Osteoblast (primary cell): Measurements from ENCODE around the gene PPT2. TPM values are rescaled to one million over a fixed set of nuclear protein-coding genes. Genes with fewer than 3 reads are reported as not detected.
"Not testable (repeated sequence)": the region's sequence is repeated elsewhere in the genome, so short reads cannot be mapped to it uniquely, and the experiment has no call there.

Source experiments
- DNase-seq: peaks from one replicate; pipeline ENCODE4 v3.0.0; 2011; ENCODE audit warnings: low spot score, mixed read lengths; ENCODE audit not compliant: insufficient read length; ENCODE audit errors: missing footprints
- H2AFZ ChIP-seq: 2 replicates; pipeline ENCODE4 v1.6.0; 2011; ENCODE audit warnings: mild to moderate bottlenecking, low read length
- H3K27ac ChIP-seq: 2 replicates; pipeline ENCODE4 v1.5.1; 2011; ENCODE audit warnings: mild to moderate bottlenecking, low read depth, low read length, moderate library complexity
- H3K27me3 ChIP-seq: 2 replicates; pipeline ENCODE4 v1.6.0; 2012; ENCODE audit warnings: mild to moderate bottlenecking, control low read depth, inconsistent platforms, low read length, moderate library complexity; ENCODE audit not compliant: insufficient read depth
- H3K36me3 ChIP-seq: 2 replicates; pipeline ENCODE4 v1.5.1; 2011; ENCODE audit warnings: mild to moderate bottlenecking, low read length, control low read depth, moderate library complexity; ENCODE audit not compliant: insufficient read depth
- H3K4me1 ChIP-seq: 2 replicates; pipeline ENCODE4 v1.5.1; 2011; ENCODE audit warnings: mild to moderate bottlenecking, low read length, control low read depth, moderate library complexity; ENCODE audit not compliant: insufficient read depth
- H3K4me2 ChIP-seq: 2 replicates; pipeline ENCODE4 v1.6.0; 2011; ENCODE audit warnings: mild to moderate bottlenecking, low read length; ENCODE audit not compliant: insufficient read depth
- H3K4me3 ChIP-seq: fragments of 200-600 bp; sonication (generic); 3 replicates; pipeline ENCODE4 v1.5.1; 2012; ENCODE audit warnings: mild to moderate bottlenecking, low read length, inconsistent platforms; ENCODE audit not compliant: insufficient read depth
- H3K79me2 ChIP-seq: 2 replicates; pipeline ENCODE4 v1.6.0; 2012; ENCODE audit warnings: mild to moderate bottlenecking, low read length, control low read depth, inconsistent platforms; ENCODE audit not compliant: insufficient read depth
- H3K9me3 ChIP-seq: 2 replicates; pipeline ENCODE4 v1.5.1; 2011; ENCODE audit warnings: low read depth, low read length, control low read depth
- H4K20me1 ChIP-seq: 2 replicates; pipeline ENCODE4 v1.6.0; 2012; ENCODE audit warnings: mild to moderate bottlenecking, low read length, control low read depth; ENCODE audit not compliant: insufficient read depth
- CTCF ChIP-seq: IDR thresholded peaks from 2 replicates; pipeline ENCODE4 v1.5.1; 2011; ENCODE audit warnings: mild to moderate bottlenecking, low read depth, low read length, moderate library complexity; ENCODE audit errors: extremely low read depth
- total RNA-seq: library from RNA; depleted of rRNA; stranded (reverse); fragments of >200 nt; gene quantifications from 2 replicates; pipeline ENCODE4 v1.2.3, GENCODE V29; 2012

Gene PPT2
- total RNA-seq, 1 donor, result 8.3 TPM

GRCh38 chr6:32184084-32184640 is 30.2 kb downstream of the PPT2 start, which contains the start of gene AGER:
AGER (minus strand) TSS chr6:32184253; CDS start chr6:32184222, 31 bp downstream.
- Histone ChIP-seq H3K9me3 (no peaks in the 10 kb centered on the region), H3K27me3 (no peaks in the 10 kb centered on the region), H2AFZ (no peak within 1 kb of the TSS), H3K4me2 (no peak within 1 kb of the TSS), H3K4me3 (no peak within 1 kb of the TSS), H3K36me3 (peaks cover 54% of the 10 kb centered on the region), H3K27ac (peak within 1 kb of the TSS; percentile 51), H4K20me1 (no peaks in the 10 kb centered on the region), H3K79me2 (peaks cover 17% of the 10 kb centered on the region), H3K4me1 (peaks cover 2% of the 10 kb centered on the region)
- DNase-seq, result peak; percentile 34
- TF ChIP-seq CTCF, result no peak

DNA sequence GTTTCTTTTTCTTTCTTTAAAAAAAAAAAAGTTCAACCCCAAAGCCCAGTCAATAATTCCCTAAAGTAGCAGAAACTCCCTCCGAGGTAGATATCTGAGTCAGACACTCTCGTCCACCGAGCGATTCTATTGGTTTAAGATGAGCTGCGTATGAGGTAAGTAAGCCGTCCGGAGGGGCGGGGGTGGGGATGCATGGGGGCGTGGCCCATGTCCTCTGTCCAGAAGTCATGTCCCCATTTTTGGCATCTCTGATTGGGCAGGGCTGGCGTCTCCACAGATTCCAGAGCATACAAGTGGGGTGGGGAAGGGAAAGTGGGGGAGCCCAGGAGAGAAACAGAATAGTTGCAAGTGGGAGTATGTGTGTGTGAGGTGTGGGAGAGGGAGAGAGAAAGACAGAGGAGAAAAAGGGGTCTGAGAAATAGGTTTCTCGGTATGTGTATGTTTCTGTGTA is 31.8 kb downstream of the PPT2 start:
- not testable (repeated sequence) for H3K4me3 ChIP-seq, H3K27me3 ChIP-seq, H3K9me3 ChIP-seq, H2AFZ ChIP-seq, H3K4me1 ChIP-seq, H3K4me2 ChIP-seq, H4K20me1 ChIP-seq
- DNase-seq, result peak; percentile 95
- H3K36me3 ChIP-seq, result peaks cover 45% of the 10 kb centered on the region
- H3K27ac ChIP-seq, result peak overlapping the region; percentile 51
- H3K79me2 ChIP-seq, result peaks cover 21% of the 10 kb centered on the region

GRCh38 chr6:32186151-32186840 is 32.4 kb downstream of the PPT2 start:
- H3K27me3 ChIP-seq, result not testable (repeated sequence)

GRCh38 chr6:32187009-32187709 is 33.2 kb downstream of the PPT2 start:
- H3K9me3 ChIP-seq, result no peaks in the 10 kb centered on the region
- peaks cover 21% of the 10 kb centered on the region for H3K79me2 ChIP-seq
- H4K20me1 ChIP-seq, result no peaks in the 10 kb centered on the region
- peak; percentile 15 for DNase-seq
- no peak for TF ChIP-seq CTCF
- no peak overlapping the region for H3K4me3 ChIP-seq
- H3K4me2 ChIP-seq, result no peak overlapping the region
- H3K27me3 ChIP-seq, result no peaks in the 10 kb centered on the region
- peaks cover 5% of the 10 kb centered on the region for H3K4me1 ChIP-seq
- H3K36me3 ChIP-seq, result peaks cover 40% of the 10 kb centered on the region
- H3K27ac ChIP-seq, result peak overlapping the region; percentile 51
- H2AFZ ChIP-seq, result no peak overlapping the region

More at GRCh38 chr6:32186151-32186840, 32.4 kb downstream of the PPT2 start:
- H3K4me3 ChIP-seq, H3K4me1 ChIP-seq, H3K9me3 ChIP-seq, DNase-seq, H4K20me1 ChIP-seq, H3K4me2 ChIP-seq, H2AFZ ChIP-seq: not testable (repeated sequence)
- peaks cover 21% of the 10 kb centered on the region for H3K79me2 ChIP-seq
- H3K36me3 ChIP-seq, result peaks cover 40% of the 10 kb centered on the region
- H3K27ac ChIP-seq, result peak overlapping the region; percentile 51

DNA sequence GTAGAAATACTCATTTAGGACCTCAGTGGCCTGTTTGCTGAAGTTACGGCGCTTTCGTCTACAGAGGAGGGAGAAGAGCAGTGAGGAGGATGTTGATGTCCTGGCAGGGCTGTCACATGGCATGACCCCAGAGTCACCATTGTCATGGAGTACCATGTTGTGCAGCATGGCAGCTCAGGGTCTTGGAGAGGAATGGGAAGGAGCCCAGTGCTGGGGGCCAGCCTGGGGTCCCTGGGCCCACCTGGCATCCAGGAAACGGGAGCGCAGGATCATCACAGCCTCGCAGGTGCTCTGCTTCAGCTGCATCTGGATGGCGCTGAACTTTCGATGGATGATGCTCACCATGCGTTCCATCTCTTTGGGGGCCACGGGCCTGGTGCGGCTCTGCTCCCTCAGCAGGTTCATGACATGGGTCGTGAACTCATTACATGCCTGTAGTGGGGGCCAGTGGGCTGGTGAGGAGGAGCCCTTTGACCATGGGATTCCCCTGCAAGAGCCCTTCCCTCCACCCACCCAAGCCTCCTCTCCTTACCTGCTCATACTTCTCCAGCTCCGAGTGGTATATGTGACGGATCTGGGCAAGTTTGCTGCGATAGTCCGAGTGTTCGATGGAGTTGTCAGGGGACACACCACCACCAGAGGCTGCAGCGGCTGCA is 33.9 kb downstream of the PPT2 start:
- Histone ChIP-seq H3K79me2 (peaks cover 21% of the 10 kb centered on the region), H3K4me3 (peak overlapping the region; percentile 80), H3K4me1 (peaks cover 10% of the 10 kb centered on the region), H3K36me3 (peaks cover 34% of the 10 kb centered on the region), H3K4me2 (peak overlapping the region; percentile 78)
- peak; percentile 62 for DNase-seq
- H2AFZ ChIP-seq, H4K20me1 ChIP-seq, H3K9me3 ChIP-seq, H3K27me3 ChIP-seq, H3K27ac ChIP-seq: not testable (repeated sequence)
